Neural progenitor cell (in vitro differentiated cells): ENCODE results near the gene LINC01488. TPM values are rescaled to one million over a fixed set of nuclear protein-coding genes. Genes with fewer than 3 reads are reported as not detected.

Experiments used
- DNase-seq: peaks from one replicate; pipeline ENCODE4 v3.0.0-alpha.2; 2016; ENCODE audit warnings: low spot score
- H2AFZ ChIP-seq: fragments of 200-600 bp; sonication (generic); replicated peaks from 2 replicates; pipeline ENCODE4 v1.6.1; 2016; ENCODE audit warnings: antibody characterized with exemption
- H3F3A ChIP-seq: fragments of 200-600 bp; sonication (generic); 2 replicates; pipeline ENCODE4 v1.6.1; 2016; ENCODE audit warnings: antibody characterized with exemption, low read depth
- H3K27ac ChIP-seq: fragments of 200-600 bp; sonication (generic); 2 replicates; pipeline ENCODE4 v1.5.1; 2016; ENCODE audit warnings: mild to moderate bottlenecking
- H3K27me3 ChIP-seq: fragments of 200-600 bp; sonication (generic); 2 replicates; pipeline ENCODE4 v1.6.1; 2016; ENCODE audit warnings: mild to moderate bottlenecking, moderate library complexity
- H3K36me3 ChIP-seq: fragments of 200-600 bp; sonication (generic); 2 replicates; pipeline ENCODE4 v1.5.1; 2016
- H3K4me1 ChIP-seq: fragments of 200-600 bp; sonication (generic); 2 replicates; pipeline ENCODE4 v1.6.1; 2016; ENCODE audit warnings: mixed run types
- H3K4me2 ChIP-seq: fragments of 200-600 bp; sonication (generic); 2 replicates; pipeline ENCODE4 v1.6.1; 2016
- H3K4me3 ChIP-seq: fragments of 200-600 bp; sonication (generic); 2 replicates; pipeline ENCODE4 v1.5.1; 2016
- H3K79me2 ChIP-seq: fragments of 200-600 bp; sonication (generic); 2 replicates; pipeline ENCODE4 v1.6.1; 2016; ENCODE audit warnings: low read depth
- H3K9ac ChIP-seq: fragments of 200-600 bp; sonication (generic); 2 replicates; pipeline ENCODE4 v1.6.1; 2016
- H3K9me3 ChIP-seq: fragments of 200-600 bp; sonication (generic); 2 replicates; pipeline ENCODE4 v1.5.1; 2016; ENCODE audit warnings: low read depth
- H4K20me1 ChIP-seq: fragments of 200-600 bp; sonication (generic); 2 replicates; pipeline ENCODE4 v1.6.1; 2016; ENCODE audit warnings: low read depth
- H3K27ac Mint-ChIP-seq: 3 replicates; pipeline ENCODE4 v1.8.0; 2021; ENCODE audit warnings: mixed read lengths
- H3K27me3 Mint-ChIP-seq: 2 replicates; pipeline ENCODE4 v1.8.0; 2022; ENCODE audit warnings: low read depth, mild to moderate bottlenecking, inconsistent platforms, moderate library complexity, mixed read lengths; ENCODE audit not compliant: insufficient read depth
- H3K36me3 Mint-ChIP-seq: 3 replicates; pipeline ENCODE4 v1.8.0; 2021; ENCODE audit warnings: mixed read lengths
- H3K4me1 Mint-ChIP-seq: 3 replicates; pipeline ENCODE4 v1.8.0; 2021; ENCODE audit warnings: mixed read lengths
- H3K4me3 Mint-ChIP-seq: 3 replicates; pipeline ENCODE4 v1.8.0; 2021; ENCODE audit warnings: mild to moderate bottlenecking, moderate library complexity, mixed read lengths
- H3K9me3 Mint-ChIP-seq: 3 replicates; pipeline ENCODE4 v1.8.0; 2020; ENCODE audit warnings: mixed read lengths
- CTCF ChIP-seq: fragments of 200-600 bp; sonication (generic); IDR thresholded peaks from 2 replicates; pipeline ENCODE4 v1.5.1; 2017; ENCODE audit warnings: antibody characterized with exemption, mild to moderate bottlenecking
- EZH2 ChIP-seq: fragments of 200-600 bp; sonication (generic); IDR thresholded peaks from 2 replicates; pipeline ENCODE4 v1.6.1; 2017; ENCODE audit warnings: antibody characterized with exemption, mild to moderate bottlenecking, moderate library complexity
- EZH2phosphoT487 ChIP-seq: fragments of 200-600 bp; sonication (generic); IDR thresholded peaks from 2 replicates; pipeline ENCODE4 v1.6.1; 2017; ENCODE audit warnings: antibody characterized with exemption
- total RNA-seq: library from RNA; depleted of rRNA; stranded (reverse); fragments of >200 nt; gene quantifications from 2 replicates; pipeline ENCODE4 v1.2.3, GENCODE V29; 2015; ENCODE audit warnings: low replicate concordance

LINC01488 gene
- total RNA-seq, 1 donor from 2014 or later, result 0.09 TPM

DNA sequence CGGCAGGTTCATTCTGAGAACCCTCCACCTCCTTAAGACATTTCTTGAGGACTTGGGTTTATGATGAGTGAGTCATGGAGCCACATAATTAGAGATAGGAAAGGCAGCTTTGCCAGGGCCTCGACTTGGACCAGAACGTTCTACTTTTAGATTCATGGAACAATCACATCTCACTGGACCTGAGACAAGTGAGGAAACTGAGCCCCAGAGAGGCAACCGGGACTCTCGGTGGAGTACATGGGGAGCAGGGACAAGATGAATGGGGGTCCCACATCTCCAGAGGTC is 59.5 kb downstream of the LINC01488 start:
- H3K27me3 Mint-ChIP-seq, result peaks cover 3% of the 10 kb centered on the region
- no peaks in the 10 kb centered on the region for H3F3A ChIP-seq
- no peaks in the 10 kb centered on the region for H3K36me3 Mint-ChIP-seq
- no peaks in the 10 kb centered on the region for H3K9me3 ChIP-seq
- peak overlapping the region; percentile 89 for H3K27ac Mint-ChIP-seq
- H3K9ac ChIP-seq, result no peak overlapping the region
- no peaks in the 10 kb centered on the region for H4K20me1 ChIP-seq
- no peak overlapping the region for H3K4me2 ChIP-seq
- no peaks in the 10 kb centered on the region for H3K27me3 ChIP-seq
- H3K27ac ChIP-seq, result no peak overlapping the region
- DNase-seq, result no peak
- peaks cover 2% of the 10 kb centered on the region for H3K4me1 ChIP-seq
- H3K4me3 ChIP-seq, result no peak overlapping the region
- H3K4me3 Mint-ChIP-seq, result no peak overlapping the region
- H3K36me3 ChIP-seq, result no peaks in the 10 kb centered on the region
- no peak overlapping the region for H2AFZ ChIP-seq
- peaks cover 11% of the 10 kb centered on the region for H3K4me1 Mint-ChIP-seq
- H3K79me2 ChIP-seq, result no peaks in the 10 kb centered on the region
- TF ChIP-seq EZH2phosphoT487 (no peak), EZH2 (no peak), CTCF (no peak)
- peaks cover 4% of the 10 kb centered on the region for H3K9me3 Mint-ChIP-seq

DNA sequence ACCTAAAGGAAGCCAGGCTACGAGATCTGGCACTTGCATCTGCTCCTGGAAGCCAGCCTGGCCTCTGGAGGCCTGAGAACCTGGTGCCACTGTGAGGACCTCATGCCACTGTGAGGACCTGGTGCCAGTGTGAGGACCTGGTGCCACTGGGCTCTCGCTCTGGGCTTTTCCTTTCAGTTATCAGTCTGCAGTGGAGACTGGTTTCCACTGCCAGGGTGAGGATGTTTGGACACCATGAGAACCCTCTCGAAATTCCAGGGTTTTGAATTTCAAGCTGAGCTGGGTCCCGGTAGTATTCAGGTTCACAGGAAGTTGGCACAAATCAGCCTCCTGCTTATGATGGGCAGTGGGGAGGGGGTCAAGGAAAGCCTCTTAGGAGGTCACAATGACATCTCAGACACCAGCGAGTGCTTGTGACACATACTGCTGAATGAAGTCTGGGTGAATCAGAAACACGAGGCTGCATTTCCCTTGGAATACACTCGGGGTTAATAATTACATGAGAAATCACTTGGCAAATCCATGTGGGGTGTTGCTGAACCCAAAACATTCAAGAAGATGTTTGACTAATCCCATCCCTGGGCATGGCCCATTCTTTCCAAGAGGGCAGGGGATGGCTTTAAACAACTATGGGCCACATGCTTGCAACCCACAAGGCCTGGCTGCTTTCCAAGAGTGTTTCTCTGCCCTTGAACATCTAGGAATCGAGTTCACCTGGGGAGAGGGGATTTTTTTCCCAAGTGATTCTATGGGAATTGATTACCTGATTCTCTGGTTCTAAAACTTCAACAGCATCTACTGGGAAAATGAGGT is 60.2 kb downstream of the LINC01488 start:
- no peak for TF ChIP-seq EZH2
- TF ChIP-seq CTCF, result no peak
- TF ChIP-seq EZH2phosphoT487, result no peak
- H3K36me3 Mint-ChIP-seq, result no peaks in the 10 kb centered on the region
- H3K27me3 ChIP-seq, result no peaks in the 10 kb centered on the region

DNA sequence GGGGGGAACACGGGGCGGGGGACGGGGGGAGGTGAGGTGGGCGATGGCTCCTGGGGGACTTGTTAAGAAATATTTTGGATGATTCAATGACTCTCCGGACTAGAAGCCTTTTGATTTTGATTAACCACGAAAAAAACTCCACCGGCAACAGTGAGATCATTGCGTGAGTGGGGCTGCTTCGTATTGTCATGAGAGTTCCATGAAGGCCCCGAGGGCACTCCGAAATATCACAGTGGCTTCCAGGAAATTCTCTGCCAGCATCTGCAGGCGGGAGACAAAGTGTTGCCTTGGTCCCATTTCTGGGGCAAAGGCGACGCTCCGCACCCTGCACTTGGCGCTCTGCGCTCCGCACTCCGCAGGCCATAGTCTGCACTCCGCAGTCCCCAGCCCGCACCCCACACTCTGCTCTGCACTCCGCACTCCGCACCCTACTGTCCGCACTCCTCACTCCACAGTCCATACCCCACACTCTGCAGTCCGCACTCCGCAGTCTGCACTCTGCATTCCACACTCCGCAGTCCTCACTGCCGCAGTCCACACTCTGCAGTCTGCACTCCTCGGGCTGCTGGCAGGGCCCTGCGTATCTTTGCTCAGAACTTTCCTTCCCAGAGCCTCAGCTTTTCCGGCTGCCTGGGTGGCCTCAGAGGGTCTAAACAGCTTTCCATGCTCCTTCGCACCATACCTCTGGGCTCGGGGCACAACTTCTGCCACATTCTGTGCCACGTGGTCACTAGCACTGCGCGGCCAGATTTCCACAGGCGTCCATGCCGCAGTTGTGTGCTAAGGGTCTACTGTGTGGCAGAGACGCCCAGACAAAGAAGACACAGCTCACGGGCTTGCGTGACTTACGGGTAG is 61.1 kb downstream of the LINC01488 start:
- H3K4me1 ChIP-seq, result peaks cover 2% of the 10 kb centered on the region
- Mint-ChIP-seq H3K27ac (peak overlapping the region; percentile 5), H3K4me3 (peak overlapping the region; percentile 14), H3K36me3 (no peaks in the 10 kb centered on the region), H3K4me1 (peaks cover 11% of the 10 kb centered on the region), H3K9me3 (peaks cover 4% of the 10 kb centered on the region), H3K27me3 (peaks cover 3% of the 10 kb centered on the region)
- no peak overlapping the region for H3K4me3 ChIP-seq
- H3K27me3 ChIP-seq, result no peaks in the 10 kb centered on the region
- no peak overlapping the region for H3K27ac ChIP-seq
- TF ChIP-seq EZH2, result no peak
- TF ChIP-seq EZH2phosphoT487, result no peak
- no peak for TF ChIP-seq CTCF
- no peaks in the 10 kb centered on the region for H3K9me3 ChIP-seq
- no peak overlapping the region for H3K9ac ChIP-seq
- DNase-seq, result no peak
- H3K79me2 ChIP-seq, result no peaks in the 10 kb centered on the region
- no peaks in the 10 kb centered on the region for H3K36me3 ChIP-seq
- no peaks in the 10 kb centered on the region for H3F3A ChIP-seq
- H2AFZ ChIP-seq, result no peak overlapping the region
- H3K4me2 ChIP-seq, result no peak overlapping the region
- no peaks in the 10 kb centered on the region for H4K20me1 ChIP-seq

More for the DNA sequence above, 60.2 kb downstream of the LINC01488 start:
- H3K9me3 ChIP-seq, result no peaks in the 10 kb centered on the region
- H3K27ac ChIP-seq, result no peak overlapping the region
- H3K36me3 ChIP-seq, result no peaks in the 10 kb centered on the region
- no peak overlapping the region for H2AFZ ChIP-seq
- H3F3A ChIP-seq, result no peaks in the 10 kb centered on the region
- H3K4me1 ChIP-seq, result peaks cover 2% of the 10 kb centered on the region
- no peak for DNase-seq
- Mint-ChIP-seq H3K27ac (no peak overlapping the region), H3K27me3 (peaks cover 3% of the 10 kb centered on the region), H3K4me3 (no peak overlapping the region), H3K4me1 (peaks cover 11% of the 10 kb centered on the region), H3K9me3 (peaks cover 4% of the 10 kb centered on the region)
- no peaks in the 10 kb centered on the region for H3K79me2 ChIP-seq
- H3K4me2 ChIP-seq, result no peak overlapping the region
- no peaks in the 10 kb centered on the region for H4K20me1 ChIP-seq
- H3K9ac ChIP-seq, result no peak overlapping the region
- no peak overlapping the region for H3K4me3 ChIP-seq

Other genes with a start within 250 kb of the LINC01488 start
- gene MYEOV, start 187.5 kb upstream of the LINC01488 start, total RNA-seq, result not detected in 2 replicates
- gene CCND1, start 159.5 kb downstream of the LINC01488 start, total RNA-seq, result 85.0 and 94.0 TPM in 2 replicates
- gene LTO1, start 193.7 kb downstream of the LINC01488 start, total RNA-seq, result 11.9 and 21.6 TPM in 2 replicates
- 0.09 TPM in 1 of 2 replicates, not detected in the other for gene FGF19, start 222.4 kb downstream of the LINC01488 start, total RNA-seq